ENCODE measurements around the gene TBKBP1.
"Not testable (repeated sequence)": the region's sequence is repeated elsewhere in the genome, so short reads cannot be mapped to it uniquely, and the experiment has no call there.

Gene TBKBP1

GRCh38 chr17:47735139-47735464, 41.1 kb downstream of the TBKBP1 start:
- DNase-seq = no peak

GRCh38 chr17:47735536-47736011, 41.6 kb downstream of the TBKBP1 start:
- DNase-seq = peak; percentile 62

DNA sequence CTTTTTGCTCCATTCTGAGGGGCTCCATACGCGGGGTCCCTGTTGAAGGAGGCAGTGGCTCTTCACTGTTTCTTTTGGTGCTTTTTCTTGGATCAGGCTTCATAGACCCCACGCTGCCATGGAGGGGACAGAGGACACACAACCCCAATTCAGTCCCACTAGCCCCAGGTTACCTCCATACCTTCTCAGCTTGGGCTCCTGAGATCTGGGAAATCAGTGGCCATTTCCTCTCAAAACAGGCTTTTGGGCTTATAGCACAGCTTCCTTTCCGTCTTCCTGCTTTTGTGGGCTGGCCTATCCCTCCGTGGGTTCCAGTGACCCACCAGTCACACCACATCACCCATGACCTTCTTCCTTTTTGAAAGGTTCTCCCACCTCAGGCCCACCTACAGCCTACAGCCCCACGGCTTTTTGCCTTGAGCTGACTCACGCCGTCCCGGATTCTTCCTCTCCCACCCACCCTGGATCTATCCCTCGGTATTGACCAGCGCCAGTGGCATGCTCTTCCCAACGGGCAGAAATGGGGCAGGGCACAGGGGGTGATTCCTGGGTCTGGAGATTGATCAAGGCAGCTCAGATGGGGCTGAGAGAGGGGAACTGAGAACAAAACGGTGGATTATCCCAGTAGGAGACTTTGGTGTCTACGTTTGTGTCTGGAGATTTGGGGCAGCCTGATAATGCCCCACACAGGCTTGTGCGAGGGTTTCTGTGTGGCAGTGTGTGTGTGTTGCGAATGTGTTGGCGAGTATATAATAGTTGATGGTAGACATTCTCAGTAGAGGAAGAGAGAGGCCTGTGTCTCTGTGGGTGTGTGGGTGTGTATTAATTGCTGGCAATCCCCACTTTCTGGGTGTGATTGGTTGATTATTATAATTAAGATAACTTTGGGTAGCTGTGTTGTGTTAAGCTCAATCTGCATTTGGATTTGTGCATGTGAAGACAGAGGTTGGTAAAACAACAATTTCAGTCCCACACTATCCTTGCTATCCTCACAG, 42.8 kb downstream of the TBKBP1 start:
- DNase-seq = no peak

DNA sequence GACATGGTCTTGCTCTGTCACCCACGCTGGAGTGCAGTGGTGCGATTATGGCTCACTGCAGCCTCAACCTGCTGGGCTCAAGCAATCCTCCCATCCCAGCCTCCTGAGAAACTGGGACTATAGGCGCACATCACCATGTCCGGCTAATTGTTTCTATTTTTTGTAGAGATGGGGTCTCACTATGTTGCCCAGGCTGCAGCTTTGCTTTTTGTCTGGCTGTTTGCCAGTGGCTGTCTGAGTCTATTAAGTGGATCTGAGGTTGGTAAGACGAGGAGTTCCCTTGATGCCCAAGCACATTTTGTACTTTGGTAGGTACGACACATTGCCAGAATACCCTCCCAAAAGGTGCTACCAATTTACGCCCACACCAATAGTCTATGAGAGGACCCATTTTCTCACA, 44.2 kb downstream of the TBKBP1 start:
- no peak for DNase-seq

DNA sequence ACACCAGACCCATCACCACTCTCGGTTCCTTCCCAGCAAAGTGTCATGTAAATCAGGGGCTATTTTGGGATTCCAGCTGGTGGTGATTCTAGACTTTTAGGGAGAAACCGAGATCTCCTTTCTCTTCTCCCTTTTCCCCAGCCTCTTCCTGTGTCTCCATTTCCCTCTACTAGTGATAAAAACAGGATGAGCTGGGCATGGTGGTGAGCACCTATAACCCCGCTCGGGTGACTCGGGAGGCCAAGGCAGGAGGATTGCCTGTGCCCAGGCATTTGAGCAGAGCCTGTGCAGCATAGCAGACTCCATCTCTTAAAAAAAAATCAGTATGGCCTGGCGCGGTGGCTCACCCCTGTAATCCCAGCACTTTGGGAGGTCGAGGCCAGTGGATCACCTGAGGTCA, 45.2 kb downstream of the TBKBP1 start:
- no peak for DNase-seq

DNA sequence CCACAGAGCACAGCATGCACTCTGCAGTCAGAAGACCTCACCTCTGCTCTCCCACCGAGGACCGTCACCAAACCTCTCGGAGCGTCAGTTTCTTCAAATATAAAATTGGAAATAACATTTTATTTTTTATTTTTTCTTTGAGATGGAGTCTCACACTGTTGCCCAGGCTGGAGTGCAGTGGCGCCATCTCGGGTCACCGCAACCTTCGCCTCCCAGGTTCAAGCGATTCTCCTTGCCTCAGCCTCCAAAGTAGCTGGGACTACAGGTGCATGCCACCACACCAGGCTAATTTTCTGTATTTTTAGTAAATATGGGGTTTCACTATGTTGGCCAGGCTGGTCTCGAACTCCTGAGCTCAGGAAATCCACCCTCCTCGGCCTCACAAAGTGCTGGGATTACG, 46.0 kb downstream of the TBKBP1 start:
- DNase-seq = not testable (repeated sequence)

GRCh38 chr17:47741109-47741792, 47.3 kb downstream of the TBKBP1 start:
- peak; percentile 49 for DNase-seq

GRCh38 chr17:47741793-47742145, 47.8 kb downstream of the TBKBP1 start:
- peak; percentile 47 for DNase-seq

DNA sequence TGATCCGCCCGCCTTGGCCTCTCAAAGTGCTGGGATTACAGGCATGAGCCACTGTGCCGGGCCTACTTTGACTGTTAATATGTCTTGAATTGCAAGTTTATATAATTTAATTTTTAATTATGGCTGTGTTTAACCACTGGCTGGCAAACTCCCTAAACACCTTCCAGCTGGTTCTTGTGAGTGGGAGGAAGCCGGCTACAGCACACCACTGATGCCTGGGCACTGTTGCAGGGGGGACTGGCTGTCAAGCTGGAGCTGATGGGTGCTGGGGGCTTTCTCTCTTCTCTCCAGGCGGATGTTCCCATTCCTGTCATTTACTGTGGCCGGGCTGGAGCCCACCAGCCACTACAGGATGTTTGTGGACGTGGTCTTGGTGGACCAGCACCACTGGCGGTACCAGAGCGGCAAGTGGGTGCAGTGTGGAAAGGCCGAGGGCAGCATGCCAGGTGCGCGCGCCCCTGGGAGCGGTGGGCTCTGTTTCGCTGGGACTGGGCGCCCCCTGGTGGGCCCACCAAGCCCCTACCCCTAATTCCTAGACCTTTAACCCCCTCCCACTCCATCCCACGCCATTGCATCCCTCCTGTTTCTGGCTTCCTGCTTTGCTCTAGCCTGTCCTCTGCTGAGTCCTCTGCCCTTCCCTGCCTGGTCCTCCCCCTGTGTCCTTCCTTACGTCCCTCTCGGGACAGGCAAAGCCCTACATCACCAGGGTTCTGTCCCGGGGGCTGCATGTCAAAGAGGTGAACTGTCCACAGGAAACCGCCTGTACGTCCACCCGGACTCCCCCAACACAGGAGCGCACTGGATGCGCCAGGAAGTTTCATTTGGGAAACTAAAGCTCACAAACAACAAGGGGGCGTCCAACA, 48.6 kb downstream of the TBKBP1 start:
- DNase-seq = peak; percentile 56

GRCh38 chr17:47744168-47745036, 50.4 kb downstream of the TBKBP1 start:
- no peak for DNase-seq

GRCh38 chr17:47745037-47745380, 51.0 kb downstream of the TBKBP1 start:
- DNase-seq = no peak

DNA sequence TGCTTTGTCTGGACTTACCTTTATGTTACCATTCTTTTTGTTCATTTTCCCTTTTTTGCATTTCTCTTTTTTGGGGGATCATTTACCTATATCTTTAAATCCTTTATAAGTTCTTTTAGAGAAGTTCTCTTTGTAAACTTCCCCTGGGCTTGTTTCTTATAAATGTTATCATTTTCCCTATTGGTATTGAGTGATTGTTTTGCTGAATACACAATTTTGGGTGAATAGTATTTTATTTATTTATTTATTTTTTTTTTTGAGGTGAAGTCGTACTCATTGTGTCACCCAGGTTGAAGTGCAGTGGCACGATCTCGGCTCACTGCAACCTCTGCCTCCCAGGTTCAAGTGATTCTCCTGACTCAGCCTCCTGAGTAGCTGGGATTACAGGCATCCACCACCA, 57.5 kb downstream of the TBKBP1 start:
- no peak for DNase-seq

GRCh38 chr17:47757386-47757785, 63.4 kb downstream of the TBKBP1 start:
- DNase-seq = no peak

DNA sequence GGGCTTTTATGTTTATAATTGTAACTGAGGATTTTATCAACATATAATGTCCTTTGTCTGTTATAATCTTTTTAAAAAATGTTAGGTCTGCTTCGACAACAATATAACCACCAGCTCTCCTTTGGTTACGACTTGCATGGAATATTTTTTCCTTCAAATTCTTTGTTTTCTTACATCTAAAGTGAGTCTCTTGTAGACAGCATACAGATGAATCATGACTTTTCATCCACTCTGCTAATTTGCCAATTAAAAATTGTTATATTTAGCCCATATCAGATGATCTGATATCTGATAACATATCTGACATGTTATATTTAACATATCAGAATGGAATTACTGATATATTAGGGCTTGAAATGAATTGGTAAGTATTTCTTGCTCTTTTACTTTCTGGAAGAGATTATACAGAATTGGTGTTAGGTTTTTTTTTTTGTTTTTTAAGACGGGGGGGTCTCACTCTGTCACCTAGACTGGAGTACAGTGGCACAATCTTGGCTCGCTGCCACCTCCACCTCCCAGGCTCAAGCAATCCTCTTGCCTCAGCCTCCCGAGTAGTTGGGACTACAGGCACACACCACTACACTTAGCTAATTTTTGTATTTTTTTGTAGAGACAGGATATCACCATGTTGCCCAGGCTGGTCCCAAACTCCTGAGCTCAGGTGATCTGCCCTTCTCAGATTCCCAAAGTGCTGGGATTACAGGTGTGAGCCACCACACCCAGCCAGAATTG, 66.6 kb downstream of the TBKBP1 start:
- DNase-seq = no peak
